OCI-LY1 (cell line): ENCODE data around the gene ATXN7.

Experiments used
- CTCF ChIP-seq: fragments of 200-600 bp; sonication (generic), shearing (Covaris generic); IDR thresholded peaks from 2 replicates; pipeline ENCODE4 v1.5.1; 2017; ENCODE audit warnings: mild to moderate bottlenecking, antibody characterized with exemption, low read length, moderate library complexity, mixed read lengths
- EZH2 ChIP-seq: fragments of 200-600 bp; sonication (generic), shearing (Covaris generic); IDR thresholded peaks from 2 replicates; pipeline ENCODE4 v1.8.0; 2017; ENCODE audit warnings: borderline replicate concordance, mixed run types, mild to moderate bottlenecking, antibody characterized with exemption, low read length, moderate library complexity, mixed read lengths

- TF ChIP-seq EZH2 (no peak), CTCF (no peak)
Observed at GRCh38 chr3:63933459-63933858, 69.8 kb downstream of the ATXN7 start.
